T follicular helper cell (primary cell): ENCODE results near the gene CENPN.

ENCODE experiments used
- DNase-seq: peaks from one replicate; pipeline ENCODE4 v3.0.0-alpha.2; 2020; ENCODE audit warnings: low read depth

The CENPN gene

DNA sequence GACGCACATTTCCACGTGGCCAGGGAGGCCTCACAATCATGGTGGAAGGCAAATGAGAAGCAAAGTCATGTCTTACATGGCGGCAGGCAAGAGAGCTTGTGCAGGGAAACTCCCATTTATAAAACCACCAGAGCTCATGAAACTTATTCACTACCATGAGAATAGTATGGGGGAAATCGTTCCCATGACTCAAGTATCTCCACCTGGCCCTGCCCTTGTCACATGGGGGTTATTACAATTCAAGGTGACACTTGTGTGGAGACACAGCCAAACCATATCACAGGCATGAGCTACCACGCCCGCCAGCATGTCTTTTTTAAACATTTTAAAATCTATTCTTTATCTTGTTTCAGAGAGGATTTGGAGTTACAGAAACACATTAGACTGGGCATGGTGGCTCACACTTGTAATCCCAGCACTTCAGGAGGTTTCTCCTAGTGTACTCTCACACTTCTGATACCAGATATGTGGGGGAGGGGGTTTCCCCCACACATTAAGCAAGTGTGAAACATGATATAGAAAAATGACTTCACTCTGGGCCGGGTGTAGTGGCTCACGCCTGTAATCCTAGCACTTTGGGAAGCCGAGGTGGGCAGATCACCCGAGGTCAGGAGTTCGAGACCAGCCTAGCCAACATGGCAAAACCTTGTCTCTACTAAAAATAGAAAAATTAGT lies 23.1 kb downstream of the CENPN start:
- DNase-seq = no peak

DNA sequence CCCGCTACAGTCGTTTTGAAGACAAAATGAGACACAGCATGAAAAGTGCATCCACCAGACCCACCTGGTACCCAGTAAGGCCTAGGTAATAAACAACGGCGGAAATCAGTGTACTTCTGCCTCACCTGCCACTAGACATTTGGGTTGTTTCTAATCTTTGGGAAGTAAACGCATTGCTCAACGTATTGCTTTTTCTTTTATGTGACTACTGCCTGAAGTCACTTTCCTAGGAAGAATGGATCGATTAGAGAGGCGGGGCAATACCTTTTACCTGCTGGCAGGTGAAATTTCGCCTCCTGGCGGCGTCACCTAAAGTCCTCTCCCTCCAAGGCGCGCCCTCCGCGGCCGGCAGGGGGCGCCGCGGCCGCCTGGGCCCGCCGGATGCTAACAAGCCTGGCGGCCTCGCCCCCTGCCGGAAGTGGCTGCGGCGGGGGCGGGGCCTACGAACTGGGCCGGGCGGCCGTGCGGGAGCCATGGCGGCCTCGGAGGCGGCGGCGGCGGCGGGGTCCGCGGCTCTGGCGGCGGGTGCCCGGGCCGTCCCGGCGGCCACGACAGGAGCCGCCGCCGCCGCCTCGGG lies 28.5 kb downstream of the CENPN start, which contains the start of gene ATMIN:
Gene ATMIN, plus strand, starts transcription at position 445 of the 577 bp plus-strand sequence. Its CDS starts 29 bp downstream, at position 474.
- peak; percentile 84 for DNase-seq

DNA sequence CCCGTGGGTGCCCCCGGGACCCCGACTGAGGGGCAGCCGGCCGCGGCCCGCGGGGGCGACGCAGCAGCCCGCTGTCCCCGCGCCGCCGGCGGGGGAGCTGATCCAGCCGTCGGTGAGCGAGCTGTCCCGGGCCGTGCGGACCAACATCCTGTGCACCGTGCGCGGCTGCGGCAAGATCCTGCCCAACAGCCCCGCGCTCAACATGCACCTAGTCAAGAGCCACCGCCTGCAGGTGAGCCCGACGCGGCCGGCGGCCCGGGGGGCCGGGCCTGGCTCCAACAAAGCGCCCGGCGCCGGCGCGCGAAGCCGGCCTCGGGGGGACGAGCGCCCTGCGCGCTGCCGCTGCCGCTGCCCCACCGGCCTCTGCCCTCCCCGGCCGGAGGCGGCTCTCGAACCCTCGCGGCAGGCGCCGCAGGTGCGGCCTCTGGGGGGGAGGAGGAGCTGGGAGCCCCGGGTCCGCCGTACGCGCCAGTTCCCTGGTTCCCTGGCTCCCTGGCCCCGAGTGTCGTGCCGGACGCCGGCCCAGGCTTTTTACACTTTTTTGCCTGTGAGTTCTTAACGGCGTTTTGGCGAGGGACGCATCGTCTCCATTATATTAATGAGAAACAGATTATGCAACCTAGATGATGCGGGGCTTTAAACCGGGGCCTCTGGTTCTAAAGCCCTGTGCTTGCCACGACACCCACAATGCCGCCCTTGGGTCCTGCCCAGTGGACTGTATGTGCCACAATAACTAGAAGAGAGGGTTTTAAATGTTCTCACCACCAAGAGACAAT lies 29.1 kb downstream of the CENPN start:
- DNase-seq = no peak

DNA sequence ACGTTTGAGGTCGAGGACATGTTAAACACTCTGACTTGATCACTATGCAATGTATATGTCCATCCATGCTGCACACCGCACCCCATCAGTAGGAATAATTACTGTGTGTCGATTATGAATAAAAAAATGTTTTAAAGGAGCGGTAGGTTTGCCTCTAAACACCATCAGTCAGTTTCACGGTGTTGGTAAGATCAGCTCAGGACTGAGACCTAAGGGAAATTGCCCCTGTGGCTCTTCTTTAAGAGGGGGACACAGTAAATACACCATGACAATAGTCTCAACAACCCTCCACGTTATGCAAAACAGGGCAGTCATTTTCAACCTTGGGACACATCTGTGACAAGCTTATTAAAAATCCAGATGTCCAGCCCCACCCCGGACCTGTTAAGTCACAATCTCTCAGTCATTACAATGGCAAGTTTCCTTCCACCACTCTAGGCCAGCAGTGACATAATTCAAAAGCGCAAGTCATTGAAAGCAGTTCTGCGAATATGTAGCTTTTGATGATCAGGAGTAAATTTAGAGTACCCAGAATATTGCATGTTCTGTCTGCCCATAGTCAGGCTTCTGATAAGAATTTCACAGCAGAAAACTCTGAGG lies 29.8 kb downstream of the CENPN start:
- DNase-seq = no peak

DNA sequence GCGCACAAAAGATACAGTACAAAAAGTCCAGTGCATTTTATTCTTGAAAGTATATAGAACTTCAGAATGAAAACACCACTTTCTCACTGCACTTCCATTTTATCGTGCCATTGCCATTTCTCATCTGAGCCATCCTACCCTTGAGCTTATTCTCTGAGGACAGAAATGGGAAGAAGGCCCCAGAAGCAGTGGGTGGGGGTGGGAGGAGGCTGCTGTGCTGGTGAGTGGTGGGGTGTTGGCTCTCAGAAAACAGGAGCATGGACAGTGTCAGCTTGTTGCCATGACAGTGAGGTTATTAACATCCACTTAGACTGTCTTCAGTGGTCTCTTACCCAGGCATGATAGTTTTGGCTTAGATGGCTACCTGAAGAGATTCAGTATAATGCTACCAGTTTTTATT lies 33.1 kb downstream of the CENPN start:
- DNase-seq = no peak

DNA sequence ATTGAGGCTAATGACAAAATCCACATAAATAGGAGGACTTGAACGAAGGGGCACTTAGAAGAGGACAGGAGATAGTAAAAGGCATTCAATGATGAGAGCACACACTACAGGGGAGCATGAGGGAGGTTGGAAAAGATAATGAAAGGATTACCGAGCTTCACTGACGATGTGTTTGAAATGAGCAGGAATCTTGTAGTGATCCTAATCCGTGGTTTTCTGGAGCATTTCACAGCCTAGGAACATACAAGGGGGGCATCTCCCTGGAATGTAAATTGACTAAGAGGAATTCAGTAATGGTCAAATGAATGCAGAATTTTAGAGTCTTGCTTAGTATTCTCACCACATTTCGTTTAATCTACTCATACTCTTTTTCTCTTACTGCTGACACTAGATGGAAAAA lies 33.8 kb downstream of the CENPN start:
- DNase-seq = no peak

DNA sequence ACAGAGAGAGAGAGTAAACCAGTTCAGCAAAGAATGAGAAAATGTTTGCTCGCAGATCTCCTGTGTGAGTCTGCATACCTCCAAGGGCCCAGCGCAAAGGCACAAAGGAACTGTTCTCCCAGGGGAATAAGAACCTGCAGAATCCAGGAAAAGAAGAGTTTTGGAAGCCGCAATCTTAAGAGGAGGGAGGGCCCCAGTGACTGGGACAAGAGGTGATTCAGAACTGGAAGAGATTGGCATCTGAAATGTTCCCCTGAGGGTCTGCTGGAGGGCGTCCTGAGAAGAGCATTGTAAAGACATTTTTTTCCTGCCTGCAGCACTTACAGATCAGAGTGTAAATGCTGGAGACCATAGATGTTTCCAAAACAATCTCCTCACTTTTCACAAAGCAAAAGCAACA lies 34.7 kb downstream of the CENPN start:
- no peak for DNase-seq

DNA sequence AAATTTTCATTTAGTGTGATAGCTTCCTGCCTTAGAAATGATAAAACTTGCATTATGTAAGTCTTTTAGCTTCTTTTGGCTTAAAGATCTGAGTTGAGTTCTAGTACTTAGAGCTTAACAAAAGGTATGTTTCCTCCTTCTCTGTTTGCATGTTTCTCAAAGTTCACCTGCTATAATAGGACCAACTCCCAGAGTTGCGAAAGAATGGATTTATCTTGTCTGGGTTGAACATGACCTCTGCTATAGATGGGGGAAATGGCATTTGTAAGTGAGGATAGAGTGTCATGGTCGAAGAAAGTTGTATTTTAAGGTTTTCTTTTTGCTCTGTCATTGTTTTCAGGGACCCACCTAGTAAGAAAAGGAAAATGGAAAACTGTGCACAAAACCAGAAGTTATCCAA lies 35.8 kb downstream of the CENPN start:
- no peak for DNase-seq

DNA sequence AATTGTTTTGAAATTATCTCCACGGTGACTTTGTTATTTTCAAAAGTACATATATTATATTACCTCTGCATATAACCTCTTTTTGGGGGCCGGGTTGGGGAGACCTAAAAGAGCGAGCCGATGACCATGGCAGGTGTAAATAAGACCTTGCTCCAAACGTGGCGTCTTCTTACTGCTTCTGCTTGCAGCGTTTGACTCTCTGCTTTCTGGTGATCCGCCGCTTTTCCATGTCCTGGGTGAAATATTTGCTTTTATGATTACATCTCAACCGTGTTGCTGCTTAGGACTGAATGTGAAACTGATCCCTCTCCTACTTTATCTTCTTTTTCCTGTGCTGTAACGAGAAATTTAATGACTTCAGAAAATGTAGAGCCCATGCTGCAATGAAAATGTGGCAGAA lies 46.7 kb downstream of the CENPN start:
- no peak for DNase-seq

DNA sequence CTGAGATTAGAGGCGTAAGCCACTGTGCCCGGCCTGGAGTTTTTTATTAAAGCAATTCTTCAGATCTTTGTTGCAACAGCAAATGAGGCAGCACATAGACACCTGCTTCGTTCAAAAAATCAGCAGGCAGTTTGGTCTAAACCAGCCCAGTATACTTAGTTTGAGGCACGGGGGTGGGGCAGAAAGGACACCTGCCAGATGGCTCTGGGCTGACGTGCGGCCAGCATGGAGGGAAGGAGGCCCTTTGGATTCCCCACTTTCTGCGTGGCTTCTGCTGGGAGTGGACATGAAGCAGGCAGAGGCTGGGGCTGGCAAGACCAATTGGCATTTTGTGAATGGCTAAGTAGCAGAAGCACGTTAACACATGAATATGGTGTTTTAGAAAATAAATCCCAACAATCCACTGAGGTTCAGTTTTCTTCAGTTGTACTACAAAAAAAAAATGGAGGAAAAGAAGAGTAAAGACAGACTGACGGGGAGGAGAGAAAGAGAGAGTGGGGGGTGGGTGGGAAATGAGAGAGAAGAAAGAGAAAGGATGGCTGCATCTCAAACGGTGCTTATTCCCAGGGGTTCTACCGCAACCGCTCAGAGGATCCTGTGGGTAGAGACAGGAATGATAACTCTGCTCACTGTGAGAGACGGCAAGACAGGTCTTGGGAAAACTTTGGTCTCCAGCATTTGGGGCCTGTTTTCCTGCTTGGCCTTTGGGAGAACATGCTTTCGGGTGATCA lies 53.7 kb downstream of the CENPN start:
- no peak for DNase-seq

DNA sequence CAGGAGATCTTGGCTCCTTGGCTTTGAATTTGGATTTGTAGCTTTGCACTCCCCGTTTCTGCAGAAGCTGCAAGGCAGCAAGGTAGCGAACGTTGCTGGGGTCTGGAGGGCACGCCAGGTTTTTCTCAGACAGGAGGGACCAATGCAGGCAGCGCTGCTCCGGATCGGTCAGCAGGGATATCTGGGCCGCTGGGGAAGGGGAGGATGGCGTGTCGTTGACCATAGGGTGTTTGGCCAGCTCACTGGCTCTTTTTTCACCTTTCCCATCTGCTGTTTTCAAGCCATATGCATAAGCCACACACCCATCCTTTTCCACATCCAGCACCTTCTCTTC lies 54.3 kb downstream of the CENPN start:
- no peak for DNase-seq

DNA sequence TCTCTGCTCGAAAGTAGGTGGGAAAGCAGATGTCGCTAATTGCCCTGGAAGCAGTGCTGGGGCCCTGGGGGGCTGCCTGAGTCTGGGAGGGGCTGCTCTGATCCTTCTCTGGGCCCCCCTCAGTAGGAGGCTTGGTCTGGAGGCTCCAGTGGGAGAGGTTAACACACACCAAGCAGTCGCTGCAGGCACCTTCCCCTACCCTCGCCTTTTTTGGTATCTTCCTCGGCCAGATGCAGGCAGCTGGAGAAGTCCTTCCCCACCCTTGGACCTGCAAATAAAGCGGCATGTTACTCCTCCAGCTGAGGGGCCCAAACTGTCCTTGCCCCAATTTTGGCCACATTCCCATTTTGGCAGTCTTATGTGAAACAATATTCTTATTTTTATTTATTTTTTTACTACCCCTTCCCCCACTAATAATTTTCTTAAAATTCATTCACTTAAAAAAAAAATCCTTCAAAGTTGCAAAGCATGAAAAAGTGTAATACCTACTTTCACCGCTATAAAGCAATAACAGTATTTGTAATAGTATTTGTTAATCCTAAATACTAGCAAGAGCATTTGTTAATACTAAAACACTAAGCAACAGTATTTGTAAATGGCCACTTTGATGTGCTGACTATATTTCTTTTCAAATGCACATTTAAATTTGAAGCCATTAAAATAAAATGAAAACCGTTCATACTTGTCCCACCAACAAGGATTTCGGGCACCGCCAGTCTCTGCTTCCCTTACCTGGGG lies 55.0 kb downstream of the CENPN start:
- no peak for DNase-seq

DNA sequence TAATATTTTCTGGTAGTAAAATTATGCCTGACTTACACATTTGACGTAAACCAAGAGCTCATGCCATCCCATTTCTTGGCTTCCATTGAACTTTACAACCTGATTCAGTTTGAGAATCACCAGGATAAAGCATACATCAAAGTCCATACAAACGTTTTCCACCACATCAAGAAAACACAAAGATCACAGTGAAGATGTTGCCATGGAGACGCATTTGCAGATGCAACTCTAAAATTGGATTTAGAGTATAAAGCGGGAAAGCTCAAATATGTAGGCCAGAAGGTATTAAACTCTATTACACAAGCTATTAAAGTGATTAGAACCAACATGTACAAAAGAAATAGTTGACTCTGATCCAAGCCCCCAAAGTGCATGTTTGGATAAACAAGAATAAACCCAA lies 59.7 kb downstream of the CENPN start:
- DNase-seq = no peak

DNA sequence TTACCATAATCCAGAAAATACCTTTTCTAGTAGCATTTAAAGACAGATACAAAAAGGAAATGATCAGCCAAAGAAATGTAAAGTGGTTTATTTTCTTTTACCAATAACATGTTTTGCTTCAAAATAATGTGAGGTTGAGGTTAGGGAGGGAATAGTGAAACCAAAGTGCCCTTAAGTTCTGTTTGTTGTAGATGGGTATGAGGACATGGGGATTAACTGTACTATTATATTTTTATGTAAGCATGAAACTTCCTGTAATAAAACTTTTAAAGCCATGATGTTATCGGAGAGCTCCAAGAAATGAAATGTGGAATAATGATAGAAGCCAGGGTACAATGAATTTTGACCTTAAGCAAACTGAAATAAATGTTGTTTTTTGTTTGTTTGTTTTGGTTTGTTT lies 60.2 kb downstream of the CENPN start:
- DNase-seq = no peak

DNA sequence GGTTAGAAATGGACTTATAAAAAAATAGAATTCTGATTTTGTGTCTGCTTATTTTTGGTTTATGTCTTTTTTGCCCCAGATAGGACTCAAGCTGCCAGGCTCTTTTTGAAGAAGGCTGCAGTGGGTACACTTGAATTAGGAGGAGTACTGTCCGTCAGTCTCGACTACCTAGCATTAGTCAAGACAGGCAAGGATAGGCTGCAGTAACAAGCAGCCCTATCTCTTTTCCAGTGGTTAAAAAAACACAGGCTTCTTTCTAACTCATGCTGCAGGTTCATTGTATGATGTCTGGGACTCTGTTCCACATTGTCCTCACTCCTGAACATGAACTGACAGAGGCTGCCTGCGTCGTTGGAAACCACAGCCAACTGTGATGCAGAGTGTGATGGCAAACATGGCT lies 62.0 kb downstream of the CENPN start:
- DNase-seq = no peak

DNA sequence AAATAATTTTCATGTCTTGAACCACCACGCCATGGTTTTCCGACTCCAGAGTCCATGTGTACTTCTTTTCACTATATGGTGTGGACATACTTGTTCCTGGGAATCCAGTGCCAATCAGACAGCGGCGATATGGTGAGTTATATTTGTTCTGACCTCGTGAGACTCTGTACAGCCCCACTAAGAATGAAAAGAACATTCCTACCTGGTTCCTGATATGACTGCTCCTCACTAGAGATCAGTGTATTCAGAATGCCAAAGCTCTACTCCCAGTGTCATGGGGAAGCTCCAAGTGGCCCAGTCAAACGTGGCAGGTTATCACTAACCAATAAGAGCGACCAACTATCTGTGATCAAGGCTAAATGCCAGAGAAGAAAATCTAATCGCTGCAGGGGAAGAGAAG lies 64.0 kb downstream of the CENPN start:
- DNase-seq = no peak

DNA sequence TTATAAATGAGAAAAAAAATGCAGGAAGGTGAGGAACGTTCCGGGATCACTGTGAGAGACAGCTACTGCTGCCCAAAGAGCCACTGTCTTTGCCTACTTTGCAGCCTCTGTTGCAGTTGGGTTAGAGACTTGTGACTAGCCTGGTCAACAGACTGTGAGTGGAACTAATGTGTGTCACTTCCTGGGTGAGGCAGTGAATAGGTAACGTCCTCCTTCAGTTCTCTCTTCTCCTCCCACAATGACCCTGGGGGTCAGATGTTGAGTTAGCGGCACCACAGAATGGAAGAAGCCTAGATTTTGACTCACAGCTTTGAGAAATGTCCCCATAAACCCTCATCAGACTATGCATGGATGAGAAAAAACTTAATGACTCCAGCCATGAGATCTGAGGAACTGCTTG lies 64.8 kb downstream of the CENPN start:
- no peak for DNase-seq

DNA sequence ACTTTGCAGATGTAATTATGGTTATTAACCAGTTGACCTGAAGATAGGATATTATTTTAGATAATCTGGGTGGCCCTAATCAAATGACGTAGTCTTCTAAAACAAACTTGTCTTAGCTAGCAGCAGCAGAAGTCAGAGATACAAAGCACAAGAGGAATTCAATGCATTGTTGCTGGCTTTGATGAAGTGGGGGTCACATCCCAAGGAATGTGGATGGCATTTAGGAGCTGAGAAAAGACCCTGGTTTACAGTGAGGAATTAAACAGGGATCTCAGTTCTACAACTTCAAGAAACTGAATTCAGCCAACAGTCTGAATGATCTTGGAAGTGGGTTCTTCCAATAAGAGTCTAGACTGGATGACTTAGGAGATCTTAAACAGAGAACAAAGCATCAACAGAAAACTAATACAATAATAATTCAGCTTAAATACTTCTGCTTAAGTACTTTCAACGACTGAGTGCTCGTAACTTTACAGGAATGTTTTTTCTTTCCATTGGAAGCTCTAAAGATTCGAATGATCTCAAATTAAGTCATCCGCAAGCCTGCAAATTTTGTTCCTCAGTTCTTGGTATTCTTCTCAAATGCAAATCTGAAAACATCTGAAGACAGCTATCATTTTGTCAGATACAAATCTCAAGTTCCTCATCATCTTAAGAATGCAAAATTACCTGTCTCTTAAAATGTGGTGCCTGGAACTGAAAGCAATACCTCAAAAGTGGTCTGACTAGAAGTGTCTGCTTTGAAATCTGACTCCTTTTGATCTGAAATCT lies 66.7 kb downstream of the CENPN start:
- DNase-seq = no peak

DNA sequence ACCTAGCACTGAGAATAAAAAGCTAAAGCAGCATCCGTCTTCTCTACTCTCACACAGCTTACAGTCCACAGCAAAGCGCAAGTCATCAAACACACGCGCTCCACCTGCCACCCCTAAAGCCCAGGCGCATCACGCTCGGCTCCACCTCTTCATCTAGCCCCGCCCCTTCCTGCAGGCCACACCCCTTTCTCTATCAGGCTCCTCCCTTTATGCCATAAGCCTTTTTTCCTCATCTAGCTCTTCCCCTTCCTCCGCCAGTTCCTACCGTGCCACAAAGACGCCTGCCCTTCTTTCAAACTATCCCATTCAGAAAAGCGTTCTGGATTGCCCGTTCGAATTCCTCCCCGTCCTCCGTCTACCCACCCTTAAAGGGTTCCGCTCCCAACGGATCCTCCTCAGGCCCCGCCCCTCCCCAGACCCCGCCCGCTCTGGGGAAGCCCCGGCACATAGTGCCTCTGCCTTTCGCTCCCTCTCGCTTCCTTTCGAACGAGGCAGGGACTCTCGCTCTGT lies 69.6 kb downstream of the CENPN start:
- DNase-seq = peak; percentile 89

DNA sequence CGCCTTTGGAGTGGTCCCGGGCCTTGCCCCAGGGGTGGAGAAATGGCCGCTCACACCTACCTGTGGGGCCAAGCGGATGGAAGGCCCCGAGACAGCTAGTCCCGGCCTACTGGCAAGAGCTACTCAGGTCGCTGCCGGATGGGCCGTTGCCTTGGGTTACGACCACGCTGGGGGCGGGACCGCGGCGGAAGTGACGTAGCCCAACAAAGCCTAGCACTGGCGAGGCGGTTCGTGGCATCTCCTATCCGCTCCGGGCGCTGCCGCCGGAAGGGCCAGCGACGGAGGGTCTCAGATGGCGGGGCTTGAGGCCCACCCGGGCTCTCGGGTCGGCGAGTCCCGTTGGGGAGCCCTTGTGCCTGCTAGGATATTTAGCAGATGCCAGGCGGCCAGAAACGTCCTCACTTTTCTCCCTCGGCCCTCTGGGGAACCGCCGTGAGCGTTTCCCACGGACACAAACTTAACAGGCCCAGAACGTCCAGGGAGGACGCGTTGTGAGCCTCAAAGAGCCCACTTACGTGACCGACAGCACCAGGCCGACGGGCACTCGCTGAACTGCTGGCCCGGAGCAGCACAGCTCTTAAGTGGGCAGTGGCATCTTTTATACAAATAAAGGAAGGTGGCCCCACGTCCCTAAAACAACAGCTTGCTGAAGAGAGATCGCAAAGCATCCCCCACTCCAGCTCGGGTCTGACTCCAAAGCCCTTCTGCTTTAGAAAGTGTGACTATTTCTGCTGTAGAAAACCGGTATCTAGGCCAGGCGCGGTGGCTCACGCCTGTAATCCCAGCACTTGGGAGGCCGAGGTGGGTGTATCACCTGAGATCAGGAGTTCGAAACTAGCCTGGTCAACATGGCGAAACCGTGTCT lies 70.3 kb downstream of the CENPN start, which contains the start of gene C16orf46:
Gene C16orf46, minus strand, starts transcription at position 163 of the 865 bp plus-strand sequence. CDS start 13,283 bp downstream, outside the sequence.
- peak; percentile 91 for DNase-seq
